ENCODE data around the gene DOCK1. TPM values are rescaled to one million over a fixed set of nuclear protein-coding genes. Genes with fewer than 3 reads are reported as not detected.

Gene DOCK1
- total RNA-seq, 1 donor from 2014 or later, result 108 TPM

DNA sequence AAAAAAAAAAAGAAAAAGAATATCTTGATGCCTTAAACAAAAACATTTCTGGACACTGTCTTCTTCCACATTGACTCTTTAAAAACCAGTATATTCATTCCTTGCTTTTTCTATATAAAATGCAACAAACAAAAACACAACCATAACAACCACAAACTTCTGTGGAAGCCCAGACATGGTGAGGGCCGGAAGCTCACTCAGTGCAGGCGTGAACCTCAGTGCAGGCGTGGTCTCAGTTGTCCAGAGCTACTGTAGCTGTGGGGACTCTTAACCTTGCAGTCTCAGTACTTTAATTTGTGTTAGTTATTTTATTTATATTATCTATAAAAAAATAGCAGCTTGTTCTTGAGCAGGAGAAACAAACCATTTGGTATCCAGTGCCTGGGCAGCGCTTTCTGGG lies 131.8 kb downstream of the DOCK1 start:
- DNase-seq (ENCODE audit: low read depth), result no peak

- DNase-seq (ENCODE audit: low read depth), result no peak
These were observed 134.2 kb downstream of the DOCK1 start for GRCh38 chr10:127039435-127039834.

- DNase-seq (ENCODE audit: low read depth), result no peak
These were observed 135.5 kb downstream of the DOCK1 start for GRCh38 chr10:127040756-127041155.

- peak; percentile 32 for DNase-seq (ENCODE audit: low read depth)
These were observed 136.3 kb downstream of the DOCK1 start for GRCh38 chr10:127041552-127041951.

GRCh38 chr10:127043301-127043700 lies 138.1 kb downstream of the DOCK1 start:
- no peak for DNase-seq (ENCODE audit: low read depth)

GRCh38 chr10:127044186-127044585 lies 139.0 kb downstream of the DOCK1 start:
- no peak for DNase-seq (ENCODE audit: low read depth)

DNA sequence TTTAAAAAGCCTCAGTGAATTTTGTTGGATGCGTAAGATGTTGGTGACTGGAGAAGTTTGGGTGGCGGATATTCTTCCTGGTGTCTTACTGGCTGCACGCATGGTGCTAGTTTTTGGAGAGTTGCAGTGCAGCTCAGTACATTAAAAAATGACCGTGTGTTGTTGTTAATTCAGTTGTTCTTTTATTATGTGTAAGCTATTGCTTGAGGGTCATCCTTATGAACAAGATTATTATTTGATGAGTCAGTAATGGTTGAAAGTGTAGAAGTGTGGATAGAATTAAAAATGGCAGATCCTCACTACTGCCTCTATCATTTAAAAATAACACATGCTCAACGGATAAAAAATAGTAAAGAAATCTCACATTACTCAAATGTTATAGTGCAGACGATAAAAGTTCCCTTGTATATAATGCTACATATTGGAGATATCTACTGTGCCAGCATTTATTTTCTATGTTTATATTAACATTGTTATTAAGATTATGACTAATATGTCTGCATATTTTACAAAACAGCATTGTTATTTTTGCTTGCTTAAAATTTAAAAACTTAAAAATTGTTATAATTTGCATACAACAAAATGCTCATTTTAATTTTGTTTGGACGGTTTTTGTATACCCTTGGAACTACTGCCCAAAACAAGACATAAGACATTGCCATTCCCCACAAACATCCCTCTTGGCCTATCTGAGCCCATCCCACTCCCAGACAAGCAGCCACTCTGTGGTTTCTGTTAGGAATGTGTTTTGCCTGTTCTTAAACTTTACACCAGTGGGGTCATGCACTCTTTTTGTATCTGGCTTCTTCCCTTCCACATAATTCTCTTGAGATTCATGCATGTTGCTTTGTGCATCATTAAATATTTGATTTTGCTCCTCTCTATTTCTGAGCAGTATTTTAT lies 142.0 kb downstream of the DOCK1 start:
- no peak for DNase-seq (ENCODE audit: low read depth)

DNA sequence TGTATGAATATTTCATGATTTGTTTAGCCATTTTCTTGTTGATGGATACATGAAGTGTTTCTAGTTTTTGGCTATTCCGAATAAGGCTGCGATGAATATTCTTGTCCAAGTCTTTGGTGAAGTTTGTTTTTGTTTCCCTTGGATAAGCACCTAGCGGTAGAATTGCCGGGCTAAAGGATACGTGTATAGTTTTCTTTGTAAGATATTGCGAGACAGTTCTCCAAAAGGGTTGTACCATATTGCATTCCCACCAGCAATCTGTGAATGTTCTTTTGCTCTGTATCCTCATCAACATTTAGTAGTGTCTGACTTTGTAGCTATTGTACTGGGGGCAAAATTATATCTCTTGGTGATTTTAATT lies 142.6 kb downstream of the DOCK1 start:
- no peak for DNase-seq (ENCODE audit: low read depth)

DNA sequence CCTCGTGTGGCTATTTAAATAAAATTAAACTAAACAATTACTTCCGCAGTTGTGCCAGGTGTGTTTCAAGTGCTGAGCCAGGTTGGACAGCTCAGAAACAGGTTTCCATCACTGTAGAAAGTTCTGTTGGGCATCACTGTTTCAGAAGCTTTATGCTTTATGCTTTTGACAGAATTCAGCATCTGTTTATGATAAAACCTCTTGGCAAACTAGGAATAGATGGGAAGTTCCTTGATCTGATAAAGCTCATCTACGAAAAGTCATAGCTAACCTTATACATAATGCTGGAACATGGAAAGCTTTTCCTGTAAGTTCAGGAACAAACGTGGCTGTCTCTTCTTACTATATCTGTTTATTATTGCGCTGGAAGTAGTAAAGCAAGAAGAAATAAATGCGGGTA lies 143.4 kb downstream of the DOCK1 start:
- no peak for DNase-seq (ENCODE audit: low read depth)

- DNase-seq (ENCODE audit: low read depth), result no peak
These were observed 146.8 kb downstream of the DOCK1 start for GRCh38 chr10:127052001-127052400.

GRCh38 chr10:127055263-127055662 lies 150.0 kb downstream of the DOCK1 start:
- DNase-seq (ENCODE audit: low read depth), result no peak

DNA sequence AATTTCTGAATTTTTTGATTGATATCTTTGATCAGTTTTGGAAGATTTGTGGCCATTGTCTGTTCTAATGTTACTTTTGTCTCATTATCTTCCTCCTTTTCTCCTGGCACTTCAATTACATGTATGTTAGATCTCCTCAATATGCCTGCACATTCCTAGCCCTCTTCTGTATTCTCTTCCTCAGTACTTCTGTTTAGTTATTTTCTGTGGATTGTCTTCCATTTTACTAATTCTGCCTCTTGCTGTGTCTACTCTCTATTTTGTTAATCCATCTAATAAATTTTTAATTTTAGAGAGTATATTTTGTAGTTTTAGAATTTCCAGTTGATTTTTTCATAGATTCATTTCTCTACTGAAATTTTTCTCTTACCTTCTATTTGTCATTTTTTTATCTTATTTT lies 154.1 kb downstream of the DOCK1 start:
- DNase-seq (ENCODE audit: low read depth), result no peak

DNA sequence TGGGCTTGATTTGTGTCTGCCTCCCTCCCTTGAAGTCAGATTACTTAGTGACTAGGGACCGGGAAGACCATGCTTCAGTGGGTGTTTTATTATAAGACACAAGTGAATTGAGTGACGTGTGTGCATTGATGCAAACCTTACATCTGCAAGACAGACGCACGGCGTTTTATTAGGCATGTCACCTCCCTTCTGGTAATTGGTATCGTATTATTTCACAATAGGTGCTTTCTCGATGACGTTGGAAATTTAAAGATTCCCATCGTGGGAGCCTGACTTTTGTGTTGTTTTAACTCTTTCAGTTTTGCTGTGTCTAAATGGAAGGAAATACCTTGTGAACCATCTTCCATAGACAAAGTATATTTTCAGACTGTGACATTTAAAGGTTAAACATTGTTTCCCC lies 158.5 kb downstream of the DOCK1 start:
- DNase-seq (ENCODE audit: low read depth), result no peak

DNA sequence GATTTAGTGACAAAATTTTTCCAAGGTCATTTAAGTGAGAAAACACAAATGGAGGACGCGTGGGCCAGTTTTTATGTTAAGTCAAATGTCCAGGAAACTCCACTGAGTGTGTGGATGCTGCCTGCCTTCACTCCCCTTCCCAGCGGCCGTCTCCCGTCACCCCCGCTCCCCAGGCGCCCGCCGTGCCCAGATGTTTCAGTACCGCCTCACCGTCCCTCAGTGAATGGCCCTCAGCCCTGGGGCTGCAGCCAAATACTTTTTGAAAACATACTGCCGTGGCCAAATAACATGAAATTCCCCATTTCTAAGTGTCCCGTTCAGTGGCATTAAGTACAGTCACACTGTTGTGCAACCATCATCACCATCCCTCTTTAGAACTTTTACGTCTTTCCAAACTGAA lies 159.2 kb downstream of the DOCK1 start:
- no peak for DNase-seq (ENCODE audit: low read depth)

DNA sequence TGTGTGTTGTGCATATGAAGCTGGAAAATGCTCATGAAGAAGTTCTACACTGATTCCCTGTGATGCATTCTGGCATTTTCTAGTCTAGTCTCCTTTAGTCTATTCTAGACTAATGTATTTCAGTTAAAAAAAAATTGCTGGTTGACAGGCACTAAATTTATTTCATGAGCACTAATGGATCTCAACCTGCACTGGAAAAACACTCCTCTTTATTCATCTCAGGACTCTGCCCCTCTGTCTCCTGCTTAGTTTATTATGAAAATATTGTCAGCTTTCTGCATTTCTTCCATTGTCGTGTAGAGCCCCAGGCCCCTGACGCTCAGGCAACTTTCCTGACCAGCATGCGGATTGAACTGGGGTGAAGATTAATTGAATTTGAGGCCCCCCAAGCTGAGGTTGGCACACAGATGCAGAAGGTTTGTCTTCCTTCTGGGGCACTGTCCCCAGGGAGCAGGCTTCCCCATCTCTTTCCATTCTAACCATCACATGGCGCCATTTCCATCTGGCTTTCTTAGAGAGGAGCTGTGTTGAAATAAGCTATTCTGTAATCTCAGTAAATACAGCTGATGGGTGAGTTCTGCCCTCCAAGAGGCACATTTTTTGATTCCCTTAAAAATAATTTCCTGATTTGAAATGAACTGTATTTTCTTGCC lies 162.4 kb downstream of the DOCK1 start:
- DNase-seq (ENCODE audit: low read depth), result no peak

- DNase-seq (ENCODE audit: low read depth), result no peak
These were observed 163.3 kb downstream of the DOCK1 start for GRCh38 chr10:127068485-127068884.

DNA sequence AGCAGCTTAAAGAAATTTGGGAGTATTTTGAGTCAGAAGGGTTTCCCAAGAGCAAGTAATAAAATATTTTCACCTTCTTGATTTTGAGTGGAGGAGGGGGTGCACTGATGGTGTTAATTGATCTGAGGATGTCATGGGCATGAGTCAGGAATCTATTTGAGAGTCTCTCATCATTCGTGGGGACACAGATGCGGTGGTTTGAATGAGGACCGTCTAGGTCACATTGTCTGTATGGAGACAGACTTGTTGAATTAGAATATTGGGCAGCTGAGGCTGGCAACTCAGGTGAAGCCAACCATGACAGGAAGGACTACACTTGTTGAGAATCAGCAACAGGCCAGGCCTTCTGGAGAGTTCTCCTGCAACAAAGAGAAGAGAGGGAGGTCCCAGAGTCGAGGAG lies 164.2 kb downstream of the DOCK1 start:
- no peak for DNase-seq (ENCODE audit: low read depth)

- DNase-seq (ENCODE audit: low read depth), result no peak
These were observed 165.9 kb downstream of the DOCK1 start for GRCh38 chr10:127071126-127071525.

- no peak for DNase-seq (ENCODE audit: low read depth)
These were observed 168.4 kb downstream of the DOCK1 start for GRCh38 chr10:127073666-127074065.

DNA sequence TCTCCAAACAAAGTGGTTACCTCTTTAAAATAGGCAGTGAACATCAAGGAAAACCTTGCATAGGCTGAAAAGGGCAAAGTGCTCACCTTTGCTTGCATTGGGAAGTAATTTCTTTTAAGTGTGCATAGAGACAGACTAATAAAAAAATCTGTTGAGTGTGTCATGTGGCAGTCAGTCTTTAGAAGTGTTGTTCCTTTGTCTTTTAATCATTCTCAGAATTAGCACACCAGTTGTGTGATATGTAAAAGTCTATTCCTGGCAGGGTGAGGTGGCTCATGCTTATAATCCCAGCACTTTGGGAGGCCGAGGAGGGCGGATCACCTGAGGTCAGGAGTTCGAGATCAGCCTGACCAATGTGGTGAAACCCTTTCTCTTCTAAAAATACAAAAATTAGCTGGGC lies 174.2 kb downstream of the DOCK1 start:
- no peak for DNase-seq (ENCODE audit: low read depth)

DNA sequence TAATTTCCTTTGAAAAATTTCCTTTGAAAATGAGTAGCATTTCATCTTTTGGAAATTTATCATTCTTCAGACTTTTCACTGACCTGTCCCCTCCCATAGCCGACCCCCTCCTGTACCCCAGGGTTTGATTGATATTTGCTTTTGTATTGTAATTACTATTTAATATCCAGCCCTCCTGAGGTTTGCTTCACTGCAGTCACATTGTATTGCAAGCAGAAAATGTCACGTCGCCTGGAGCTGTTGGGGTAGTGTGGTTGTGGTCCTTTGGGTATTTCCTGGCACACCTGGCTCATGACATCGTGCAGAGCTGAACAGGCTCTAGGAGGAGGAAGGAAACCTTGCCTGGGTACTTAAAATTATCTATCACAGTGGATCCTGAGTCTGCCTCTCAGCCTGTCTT lies 175.1 kb downstream of the DOCK1 start:
- no peak for DNase-seq (ENCODE audit: low read depth)

- no peak for DNase-seq (ENCODE audit: low read depth)
These were observed 176.7 kb downstream of the DOCK1 start for GRCh38 chr10:127081851-127082345.

GRCh38 chr10:127082651-127083050 lies 177.4 kb downstream of the DOCK1 start:
- DNase-seq (ENCODE audit: low read depth), result no peak
